GM12891 (cell line): ENCODE measurements around the gene VAMP1.

Experiments used
- DNase-seq: peaks from one replicate; pipeline ENCODE4 v3.0.0; 2011; ENCODE audit warnings: low spot score; ENCODE audit not compliant: insufficient read length
- FAIRE-seq: peaks from 2 replicates; lab custom pipeline; 2011; peaks lifted over from hg19 to GRCh38; lab: Jason Lieb, UNC
- PAX5 ChIP-seq: IDR thresholded peaks from 2 replicates; pipeline ENCODE4 v1.6.1; 2011; ENCODE audit warnings: low read length, moderate library complexity, mild to moderate bottlenecking; ENCODE audit not compliant: insufficient read depth, severe bottlenecking
- POLR2A ChIP-seq: IDR thresholded peaks from 2 replicates; pipeline ENCODE4 v1.6.1; 2011; ENCODE audit warnings: low read depth, low read length, control low read depth
- POLR2AphosphoS5 ChIP-seq: IDR thresholded peaks from 2 replicates; pipeline ENCODE4 v1.6.1; 2011; ENCODE audit warnings: low read depth, low read length, control low read depth
- POU2F2 ChIP-seq: IDR thresholded peaks from 2 replicates; pipeline ENCODE4 v1.6.1; 2011; ENCODE audit warnings: low read depth, mild to moderate bottlenecking, control low read depth, low read length, moderate library complexity
- SPI1 ChIP-seq: IDR thresholded peaks from 2 replicates; pipeline ENCODE4 v1.6.1; 2011; ENCODE audit warnings: low read depth, low read length, control low read depth
- TAF1 ChIP-seq: IDR thresholded peaks from 2 replicates; pipeline ENCODE4 v1.6.1; 2011; ENCODE audit warnings: low read depth, low read length, control low read depth

The VAMP1 gene

GRCh38 chr12:6451348-6452244, 18.9 kb downstream of the VAMP1 start, which contains the start of gene TAPBPL:
TAPBPL (plus strand) TSS chr12:6452042; CDS start chr12:6452249, 207 bp downstream.
- peak; percentile 99 for FAIRE-seq
- DNase-seq, result peak; percentile 68
- no peak; the same call in 1 of the 2 replicates for TF ChIP-seq TAF1
- no peak for TF ChIP-seq POU2F2
- TF ChIP-seq SPI1, result peak; percentile 41
- TF ChIP-seq PAX5, result no peak

GRCh38 chr12:6450869-6451347, 19.6 kb downstream of the VAMP1 start:
- FAIRE-seq (no peak), DNase-seq (no peak)
- TF ChIP-seq TAF1 (no peak), POLR2A (no peak), PAX5 (no peak), POU2F2 (no peak), POLR2AphosphoS5 (no peak), SPI1 (no peak)

GRCh38 chr12:6450091-6450868, 20.2 kb downstream of the VAMP1 start:
- TF ChIP-seq POLR2A, result 0 out of 2 replicates have a peak, but pooled peaks have one; percentile 28
- no peak for TF ChIP-seq POLR2AphosphoS5
- DNase-seq (no peak), FAIRE-seq (peak; percentile 71)

- no peak for FAIRE-seq
- no peak for DNase-seq
- TF ChIP-seq PAX5 (no peak), POLR2AphosphoS5 (peak; percentile 50; the same call in 1 of the 2 replicates)
Measured at GRCh38 chr12:6444704-6445688, 25.5 kb downstream of the VAMP1 start, which contains the start of gene CD27. CD27 (plus strand) TSS chr12:6444955; CDS start chr12:6445096, 141 bp downstream.

- FAIRE-seq (no peak), DNase-seq (no peak)
- TF ChIP-seq POLR2A (no peak), POLR2AphosphoS5 (peak; percentile 49; the same call in 1 of the 2 replicates), TAF1 (0 out of 2 replicates have a peak, but pooled peaks have one; percentile 43)
Measured at GRCh38 chr12:6444031-6444430, 26.4 kb downstream of the VAMP1 start.

GRCh38 chr12:6443361-6443983, 27.0 kb downstream of the VAMP1 start:
- TF ChIP-seq PAX5, result no peak
- TF ChIP-seq POU2F2, result peak; percentile 92
- TF ChIP-seq SPI1, result no peak; the same call in 1 of the 2 replicates
- TF ChIP-seq POLR2AphosphoS5, result peak; percentile 53; the same call in 1 of the 2 replicates
- TF ChIP-seq POLR2A, result peak; percentile 61; the same call in 1 of the 2 replicates
- TF ChIP-seq TAF1, result peak; percentile 65; the same call in 1 of the 2 replicates
- no peak for DNase-seq
- FAIRE-seq, result peak; percentile 95

GRCh38 chr12:6442836-6443235, 27.6 kb downstream of the VAMP1 start:
- DNase-seq, result no peak
- FAIRE-seq, result peak; percentile 16
- TF ChIP-seq SPI1, result no peak
- TF ChIP-seq TAF1, result no peak
- TF ChIP-seq POLR2AphosphoS5, result no peak
- no peak for TF ChIP-seq POLR2A
- no peak for TF ChIP-seq POU2F2
- TF ChIP-seq PAX5, result no peak

GRCh38 chr12:6440391-6440790, 30.1 kb downstream of the VAMP1 start:
- TF ChIP-seq POLR2A (no peak), TAF1 (no peak), PAX5 (no peak), SPI1 (no peak), POLR2AphosphoS5 (no peak), POU2F2 (no peak)
- no peak for DNase-seq
- FAIRE-seq, result no peak
